HepG2 (cell line): ENCODE measurements around the gene PPM1H. TPM values are rescaled to one million over a fixed set of nuclear protein-coding genes. Genes with fewer than 3 reads are reported as not detected.

Source experiments
- CERS6 ChIP-seq: sonication (generic); formaldehyde crosslinking; IDR thresholded peaks from 2 replicates; pipeline ENCODE4 v1.5.0; 2020; ENCODE audit warnings: missing genetic modification reagents
- HMG20A ChIP-seq: IDR thresholded peaks from 2 replicates; pipeline ENCODE4 v1.6.1; 2016; ENCODE audit warnings: borderline replicate concordance
- MBD4 ChIP-seq: IDR thresholded peaks from 2 replicates; pipeline ENCODE4 v1.6.1; 2012; ENCODE audit warnings: low read length, inconsistent platforms, borderline replicate concordance
- MYC ChIP-seq: sonication (generic); formaldehyde crosslinking; IDR thresholded peaks from 2 replicates; pipeline ENCODE4 v1.9.0; 2021; ENCODE audit warnings: missing genetic modification reagents, borderline replicate concordance
- ZFP37 ChIP-seq: sonication (generic); formaldehyde crosslinking; IDR thresholded peaks from 2 replicates; pipeline ENCODE4 v1.4.0; 2020; ENCODE audit warnings: missing genetic modification reagents, borderline replicate concordance
- ZFYVE20 ChIP-seq: sonication (generic); formaldehyde crosslinking; IDR thresholded peaks from 2 replicates; pipeline ENCODE4 v1.8.0; 2023; ENCODE audit warnings: low read depth, mild to moderate bottlenecking, moderate library complexity, missing genetic modification reagents, borderline replicate concordance
- ZKSCAN1 ChIP-seq: fragments of 150-350 bp; IDR thresholded peaks from 2 replicates; pipeline ENCODE4 v1.6.1; 2014; ENCODE audit warnings: low read length
- ZNF567 ChIP-seq: sonication (generic); formaldehyde crosslinking; IDR thresholded peaks from 2 replicates; pipeline ENCODE4 v1.8.1; 2023; ENCODE audit warnings: mild to moderate bottlenecking, missing genetic modification reagents, borderline replicate concordance
- ZNF839 ChIP-seq: sonication (generic); formaldehyde crosslinking; IDR thresholded peaks from 2 replicates; pipeline ENCODE4 v1.4.0; 2020; ENCODE audit warnings: missing genetic modification reagents, mild to moderate bottlenecking, borderline replicate concordance
- polyA plus RNA-seq, 8 experiments: library from polyadenylated mRNA; depleted of rRNA in 3 of 8; stranded (reverse) in 7 of 8; unstranded in 1 of 8; fragments of >200 nt; fragmentation: Illumina TruSeq in 4 of 8; extraction: Trizol in 4 of 8; gene quantifications; 2 replicates each; pipeline versions ENCODE4 v1.2.1 to v1.2.3, GENCODE V29; 2011 to 2016; ENCODE audit warnings: low read depth in 4 of 8, missing spikeins in 1 of 8, mixed read lengths in 1 of 8; ENCODE audit not compliant: insufficient read depth in 1 of 8
- total RNA-seq, 5 experiments: library from RNA; depleted of rRNA; stranded (reverse); fragments of >200 nt; fragmentation: Illumina TruSeq; extraction: Trizol; gene quantifications; 2 replicates each; pipeline ENCODE4 v1.2.3, GENCODE V29; 2016; ENCODE audit warnings: low read depth in 1 of 5
- TF ChIP-seq, protein P1 (sequence below): IDR thresholded peaks from 2 replicates; pipeline ENCODE4 v1.6.1; 2016; ENCODE audit warnings: mild to moderate bottlenecking, missing biosample characterization, missing genetic modification reagents
- TF ChIP-seq, protein P2 (sequence below): conservative IDR thresholded peaks from 2 replicates; pipeline ENCODE4 v1.6.1; 2018; ENCODE audit warnings: missing genetic modification reagents
- TF ChIP-seq, protein P3 (sequence below): sonication (generic); formaldehyde crosslinking; IDR thresholded peaks from 2 replicates; pipeline ENCODE4 v1.8.1; 2023; ENCODE audit warnings: missing genetic modification reagents, inconsistent platforms, borderline replicate concordance
- TF ChIP-seq, protein P4 (sequence below): sonication (generic); formaldehyde crosslinking; IDR thresholded peaks from 2 replicates; pipeline ENCODE4 v1.4.0; 2020; ENCODE audit warnings: low read depth, missing genetic modification reagents

The PPM1H gene
- total and polyA plus RNA-seq, 2 of the 13 experiments (the other 11 are each of a cell fraction or from before 2014, with no cell fraction given) = 29.1 to 38.1 TPM

GRCh38 chr12:62955678-62956077 lies 20.7 kb upstream of the PPM1H start (continued):
- TF ChIP-seq CERS6 (CRISPR knock-in tag) (no peak), ZNF567 (CRISPR knock-in tag) (no peak), ZKSCAN1 (no peak), MYC (CRISPR knock-in tag) (no peak), HMG20A (CRISPR knock-in tag) (no peak), ZNF839 (CRISPR knock-in tag) (no peak), MBD4 (no peak), ZFYVE20 (CRISPR knock-in tag) (no peak), ZFP37 (CRISPR knock-in tag) (no peak)
- TF ChIP-seq, protein P1, sequence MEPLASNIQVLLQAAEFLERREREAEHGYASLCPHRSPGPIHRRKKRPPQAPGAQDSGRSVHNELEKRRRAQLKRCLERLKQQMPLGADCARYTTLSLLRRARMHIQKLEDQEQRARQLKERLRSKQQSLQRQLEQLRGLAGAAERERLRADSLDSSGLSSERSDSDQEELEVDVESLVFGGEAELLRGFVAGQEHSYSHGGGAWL (CRISPR knock-in tag) = no peak
- TF ChIP-seq, protein P2, sequence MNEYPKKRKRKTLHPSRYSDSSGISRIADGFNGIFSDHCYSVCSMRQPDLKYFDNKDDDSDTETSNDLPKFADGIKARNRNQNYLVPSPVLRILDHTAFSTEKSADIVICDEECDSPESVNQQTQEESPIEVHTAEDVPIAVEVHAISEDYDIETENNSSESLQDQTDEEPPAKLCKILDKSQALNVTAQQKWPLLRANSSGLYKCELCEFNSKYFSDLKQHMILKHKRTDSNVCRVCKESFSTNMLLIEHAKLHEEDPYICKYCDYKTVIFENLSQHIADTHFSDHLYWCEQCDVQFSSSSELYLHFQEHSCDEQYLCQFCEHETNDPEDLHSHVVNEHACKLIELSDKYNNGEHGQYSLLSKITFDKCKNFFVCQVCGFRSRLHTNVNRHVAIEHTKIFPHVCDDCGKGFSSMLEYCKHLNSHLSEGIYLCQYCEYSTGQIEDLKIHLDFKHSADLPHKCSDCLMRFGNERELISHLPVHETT (CRISPR knock-in tag) = no peak
- TF ChIP-seq, protein P3, sequence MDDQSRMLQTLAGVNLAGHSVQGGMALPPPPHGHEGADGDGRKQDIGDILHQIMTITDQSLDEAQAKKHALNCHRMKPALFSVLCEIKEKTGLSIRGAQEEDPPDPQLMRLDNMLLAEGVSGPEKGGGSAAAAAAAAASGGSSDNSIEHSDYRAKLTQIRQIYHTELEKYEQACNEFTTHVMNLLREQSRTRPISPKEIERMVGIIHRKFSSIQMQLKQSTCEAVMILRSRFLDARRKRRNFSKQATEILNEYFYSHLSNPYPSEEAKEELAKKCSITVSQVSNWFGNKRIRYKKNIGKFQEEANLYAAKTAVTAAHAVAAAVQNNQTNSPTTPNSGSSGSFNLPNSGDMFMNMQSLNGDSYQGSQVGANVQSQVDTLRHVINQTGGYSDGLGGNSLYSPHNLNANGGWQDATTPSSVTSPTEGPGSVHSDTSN = no peak
- TF ChIP-seq, protein P4, sequence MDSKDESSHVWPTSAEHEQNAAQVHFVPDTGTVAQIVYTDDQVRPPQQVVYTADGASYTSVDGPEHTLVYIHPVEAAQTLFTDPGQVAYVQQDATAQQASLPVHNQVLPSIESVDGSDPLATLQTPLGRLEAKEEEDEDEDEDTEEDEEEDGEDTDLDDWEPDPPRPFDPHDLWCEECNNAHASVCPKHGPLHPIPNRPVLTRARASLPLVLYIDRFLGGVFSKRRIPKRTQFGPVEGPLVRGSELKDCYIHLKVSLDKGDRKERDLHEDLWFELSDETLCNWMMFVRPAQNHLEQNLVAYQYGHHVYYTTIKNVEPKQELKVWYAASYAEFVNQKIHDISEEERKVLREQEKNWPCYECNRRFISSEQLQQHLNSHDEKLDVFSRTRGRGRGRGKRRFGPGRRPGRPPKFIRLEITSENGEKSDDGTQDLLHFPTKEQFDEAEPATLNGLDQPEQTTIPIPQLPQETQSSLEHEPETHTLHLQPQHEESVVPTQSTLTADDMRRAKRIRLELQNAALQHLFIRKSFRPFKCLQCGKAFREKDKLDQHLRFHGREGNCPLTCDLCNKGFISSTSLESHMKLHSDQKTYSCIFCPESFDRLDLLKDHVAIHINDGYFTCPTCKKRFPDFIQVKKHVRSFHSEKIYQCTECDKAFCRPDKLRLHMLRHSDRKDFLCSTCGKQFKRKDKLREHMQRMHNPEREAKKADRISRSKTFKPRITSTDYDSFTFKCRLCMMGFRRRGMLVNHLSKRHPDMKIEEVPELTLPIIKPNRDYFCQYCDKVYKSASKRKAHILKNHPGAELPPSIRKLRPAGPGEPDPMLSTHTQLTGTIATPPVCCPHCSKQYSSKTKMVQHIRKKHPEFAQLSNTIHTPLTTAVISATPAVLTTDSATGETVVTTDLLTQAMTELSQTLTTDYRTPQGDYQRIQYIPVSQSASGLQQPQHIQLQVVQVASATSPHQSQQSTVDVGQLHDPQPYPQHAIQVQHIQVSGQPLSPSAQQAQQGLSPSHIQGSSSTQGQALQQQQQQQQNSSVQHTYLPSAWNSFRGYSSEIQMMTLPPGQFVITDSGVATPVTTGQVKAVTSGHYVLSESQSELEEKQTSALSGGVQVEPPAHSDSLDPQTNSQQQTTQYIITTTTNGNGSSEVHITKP (CRISPR knock-in tag) = no peak
